ENCODE measurements around the gene EVL.
A peak's percentile ranks its signal among the peaks of the same experiment; 100 is the strongest.

Gene EVL

GRCh38 chr14:100088226-100088625, 23.0 kb downstream of the EVL start:
- DNase-seq, result no peak

- DNase-seq, result no peak
These were observed 26.2 kb downstream of the EVL start for GRCh38 chr14:100091386-100091785.

GRCh38 chr14:100092832-100093231, 27.6 kb downstream of the EVL start:
- DNase-seq, result no peak

- no peak for DNase-seq
These were observed 28.1 kb downstream of the EVL start for GRCh38 chr14:100093319-100093718.

- no peak for DNase-seq
These were observed 31.4 kb downstream of the EVL start for GRCh38 chr14:100096656-100097055.

- no peak for DNase-seq
These were observed 32.9 kb downstream of the EVL start for GRCh38 chr14:100098171-100098570.

- no peak for DNase-seq
These were observed 34.9 kb downstream of the EVL start for GRCh38 chr14:100100032-100100703.

GRCh38 chr14:100102156-100102785, 37.0 kb downstream of the EVL start:
- no peak for DNase-seq

GRCh38 chr14:100103250-100104005, 38.2 kb downstream of the EVL start:
- no peak for DNase-seq

GRCh38 chr14:100104006-100104352, 38.8 kb downstream of the EVL start:
- DNase-seq, result no peak

- DNase-seq, result no peak
These were observed 39.5 kb downstream of the EVL start for GRCh38 chr14:100104523-100105300.

GRCh38 chr14:100105357-100106169, 40.3 kb downstream of the EVL start:
- DNase-seq, result no peak

- no peak for DNase-seq
These were observed 41.3 kb downstream of the EVL start for GRCh38 chr14:100106250-100107112.

GRCh38 chr14:100107236-100107635, 42.0 kb downstream of the EVL start:
- no peak for DNase-seq

GRCh38 chr14:100108042-100108825, 43.0 kb downstream of the EVL start:
- DNase-seq, result peak; percentile 88

GRCh38 chr14:100108840-100109593, 43.8 kb downstream of the EVL start:
- DNase-seq, result no peak

GRCh38 chr14:100109594-100109955, 44.4 kb downstream of the EVL start:
- no peak for DNase-seq

GRCh38 chr14:100110816-100111215, 45.6 kb downstream of the EVL start:
- DNase-seq, result no peak

GRCh38 chr14:100111931-100112704, 46.9 kb downstream of the EVL start:
- no peak for DNase-seq

All from 8988T (cell line).